ENCODE data around the gene ZBTB42. TPM values are rescaled to one million over a fixed set of nuclear protein-coding genes. Genes with fewer than 3 reads are reported as not detected.

ZBTB42 gene
- total and polyA plus RNA-seq, 7 donors = 1.5 to 5.5 (median 4.2) TPM

DNA sequence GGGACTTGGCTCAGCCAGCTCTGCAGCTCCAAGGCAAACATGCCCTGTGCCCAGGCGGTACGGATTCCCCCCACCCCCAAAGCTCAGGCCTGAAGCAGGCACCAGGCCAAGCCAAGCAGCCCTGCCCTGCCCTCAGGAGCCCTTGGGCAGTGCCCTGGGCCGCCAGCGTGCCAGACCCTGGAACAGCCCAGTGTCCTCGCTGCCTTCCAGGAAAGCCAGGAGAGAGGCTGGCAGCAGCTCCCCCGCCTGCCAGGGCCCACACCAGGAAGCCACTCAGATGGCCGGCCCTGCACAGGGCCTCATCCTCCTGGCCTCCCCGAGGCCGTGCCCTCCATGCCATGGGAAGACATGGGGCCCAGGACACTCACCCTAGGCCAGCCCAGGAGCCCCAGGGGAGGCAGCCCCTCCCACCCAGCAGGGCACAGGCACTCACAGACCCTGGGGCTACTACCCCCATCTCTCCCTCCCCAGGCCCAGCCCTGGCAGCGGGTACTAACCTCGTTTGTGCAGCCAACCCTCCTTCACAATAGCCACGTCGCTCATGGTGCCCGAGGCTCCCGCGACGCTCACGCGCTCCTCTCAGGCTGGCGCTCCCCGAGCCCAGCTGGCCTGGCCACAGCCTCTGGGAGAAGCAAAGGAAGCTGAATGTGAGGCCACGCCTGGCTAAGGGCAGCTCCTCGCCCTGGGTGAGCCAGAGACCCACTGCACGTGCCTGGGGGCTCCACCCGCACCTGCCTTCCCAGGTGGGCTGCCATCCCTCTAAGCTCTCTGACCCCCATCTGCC, 8.6 kb upstream of the ZBTB42 start:
- 68 to 82% methylated on average over 25 of the region's 25 CpGs for WGBS, 2 donors
- Histone ChIP-seq H3K36me3 (peaks cover 4 to 44% (median 20%) of the 10 kb centered on the region in 4 donors), H3K4me1 (peaks cover 0 to 64% (median 59%) of the 10 kb centered on the region in 4 donors), H3K27me3 (no peaks in the 10 kb centered on the region), H3K9me3 (no peaks in the 10 kb centered on the region), H3K4me3 (no peak overlapping the region), H3K27ac (no peak overlapping the region)
- intact Hi-C loops (cut with DNase I) = no loop called here
- DNase-seq = no peak
- TF ChIP-seq EP300 (IDR thresholded peaks at IDR 0.05) (no peak), POLR2AphosphoS5 (IDR thresholded peaks at IDR 0.05) (no peak), POLR2A (IDR thresholded peaks at IDR 0.05) (no peak)
- TF ChIP-seq, protein P1, sequence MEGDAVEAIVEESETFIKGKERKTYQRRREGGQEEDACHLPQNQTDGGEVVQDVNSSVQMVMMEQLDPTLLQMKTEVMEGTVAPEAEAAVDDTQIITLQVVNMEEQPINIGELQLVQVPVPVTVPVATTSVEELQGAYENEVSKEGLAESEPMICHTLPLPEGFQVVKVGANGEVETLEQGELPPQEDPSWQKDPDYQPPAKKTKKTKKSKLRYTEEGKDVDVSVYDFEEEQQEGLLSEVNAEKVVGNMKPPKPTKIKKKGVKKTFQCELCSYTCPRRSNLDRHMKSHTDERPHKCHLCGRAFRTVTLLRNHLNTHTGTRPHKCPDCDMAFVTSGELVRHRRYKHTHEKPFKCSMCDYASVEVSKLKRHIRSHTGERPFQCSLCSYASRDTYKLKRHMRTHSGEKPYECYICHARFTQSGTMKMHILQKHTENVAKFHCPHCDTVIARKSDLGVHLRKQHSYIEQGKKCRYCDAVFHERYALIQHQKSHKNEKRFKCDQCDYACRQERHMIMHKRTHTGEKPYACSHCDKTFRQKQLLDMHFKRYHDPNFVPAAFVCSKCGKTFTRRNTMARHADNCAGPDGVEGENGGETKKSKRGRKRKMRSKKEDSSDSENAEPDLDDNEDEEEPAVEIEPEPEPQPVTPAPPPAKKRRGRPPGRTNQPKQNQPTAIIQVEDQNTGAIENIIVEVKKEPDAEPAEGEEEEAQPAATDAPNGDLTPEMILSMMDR (IDR thresholded peaks at IDR 0.05) = no peak

- Histone ChIP-seq H3K27me3 (no peaks in the 10 kb centered on the region), H3K4me1 (peaks cover 0 to 57% (median 52%) of the 10 kb centered on the region in 4 donors), H3K36me3 (peaks cover 4 to 37% (median 20%) of the 10 kb centered on the region in 4 donors), H3K9me3 (no peaks in the 10 kb centered on the region), H3K4me3 (no peak overlapping the region), H3K27ac (no peak overlapping the region)
- no peak for DNase-seq
- TF ChIP-seq POLR2A (IDR thresholded peaks at IDR 0.05) (no peak), POLR2AphosphoS5 (IDR thresholded peaks at IDR 0.05) (no peak), EP300 (IDR thresholded peaks at IDR 0.05) (no peak)
- TF ChIP-seq, protein P1 (IDR thresholded peaks at IDR 0.05) = no peak
- WGBS, 2 donors = 84 to 90% methylated on average over 16 of the region's 16 CpGs
- intact Hi-C loops (cut with DNase I) = no loop called here
These were observed 7.8 kb upstream of the ZBTB42 start for GRCh38 chr14:104792945-104793702.

- 84 to 88% methylated on average over 2 of the region's 2 CpGs for WGBS, 2 donors
- Histone ChIP-seq H3K4me3 (peak overlapping the region; percentile 54 to 94 (median 92)), H3K27ac (peak overlapping the region in 1 of 4 donors; percentile 83), H3K27me3 (no peaks in the 10 kb centered on the region), H3K4me1 (peaks cover 0 to 56% (median 47%) of the 10 kb centered on the region in 4 donors), H3K36me3 (peaks cover 4 to 35% (median 20%) of the 10 kb centered on the region in 4 donors), H3K9me3 (no peaks in the 10 kb centered on the region)
- TF ChIP-seq, protein P1 (IDR thresholded peaks at IDR 0.05) = no peak
- TF ChIP-seq POLR2AphosphoS5 (IDR thresholded peaks at IDR 0.05) (no peak), EP300 (IDR thresholded peaks at IDR 0.05) (no peak), POLR2A (IDR thresholded peaks at IDR 0.05) (no peak)
- DNase-seq = no peak
- intact Hi-C loops (cut with DNase I) = no loop called here
These were observed 7.3 kb upstream of the ZBTB42 start for GRCh38 chr14:104793703-104793959.

- no peak for DNase-seq
- H3K27ac ChIP-seq = peak overlapping the region in 3 of 4 donors; percentile 83 to 92 (median 84)
- no peaks in the 10 kb centered on the region for H3K9me3 ChIP-seq
- no peaks in the 10 kb centered on the region for H3K27me3 ChIP-seq
- peaks cover 0 to 51% (median 44%) of the 10 kb centered on the region in 4 donors for H3K4me1 ChIP-seq
- peak overlapping the region; percentile 54 to 94 (median 92) for H3K4me3 ChIP-seq
- TF ChIP-seq EP300 (IDR thresholded peaks at IDR 0.05) = no peak
- TF ChIP-seq, protein P1 (IDR thresholded peaks at IDR 0.05) = no peak
- no peak for TF ChIP-seq POLR2A (IDR thresholded peaks at IDR 0.05)
- TF ChIP-seq POLR2AphosphoS5 (IDR thresholded peaks at IDR 0.05) = no peak
- H3K36me3 ChIP-seq = peaks cover 4 to 34% (median 20%) of the 10 kb centered on the region in 4 donors
- 4 to 18% methylated on average over 15 of the region's 15 CpGs for WGBS, 2 donors
- intact Hi-C loops (cut with DNase I) = loop anchor here (2.0 kb wide), 1 partner anchor 41 kb away; the partner anchor contains the start of gene SIVA1
These were observed 6.8 kb upstream of the ZBTB42 start for GRCh38 chr14:104794099-104794498.
